ENCODE data around the gene MCHR1.

The MCHR1 gene

GRCh38 chr22:40703174-40703573, 23.9 kb downstream of the MCHR1 start:
- no peak overlapping the region for H4K5ac ChIP-seq (ENCODE audit: low read length)
- peak; percentile 57 for DNase-seq

GRCh38 chr22:40703736-40704135, 24.5 kb downstream of the MCHR1 start:
- Histone ChIP-seq H3K9ac (ENCODE audit: low read length) (no peak overlapping the region), H2BK15ac (replicated peaks; ENCODE audit: low read depth) (no peak overlapping the region), H2BK5ac (ENCODE audit: low read length) (no peak overlapping the region), H3K36me3 (ENCODE audit: control insufficient read depth, insufficient read depth, low read length) (no peaks in the 10 kb centered on the region), H2BK120ac (ENCODE audit: low read depth, low read length) (no peak overlapping the region), H3K56ac (ENCODE audit: low read length) (no peak overlapping the region), H3K4ac (ENCODE audit: low read depth, low read length) (no peak overlapping the region), H4K8ac (ENCODE audit: low read depth, low read length) (no peak overlapping the region), H3K4me2 (ENCODE audit: low read length) (no peak overlapping the region), H2AK5ac (ENCODE audit: low read length) (no peak overlapping the region), H3K27me3 (ENCODE audit: insufficient read depth, low read length, poor library complexity) (no peaks in the 10 kb centered on the region), H3K18ac (ENCODE audit: low read length) (no peak overlapping the region), H3K4me1 (ENCODE audit: control insufficient read depth, low read depth, low read length) (no peaks in the 10 kb centered on the region), H3K27ac (ENCODE audit: low read depth, low read length) (no peak overlapping the region), H3K79me1 (ENCODE audit: low read length) (no peaks in the 10 kb centered on the region), H4K5ac (ENCODE audit: low read length) (no peak overlapping the region), H3K4me3 (ENCODE audit: low read length) (no peak overlapping the region), H3K23ac (ENCODE audit: low read length) (no peak overlapping the region), H3K79me2 (ENCODE audit: control insufficient read depth, insufficient read depth, low read length) (no peaks in the 10 kb centered on the region)
- WGBS (ENCODE audit: extremely low coverage, insufficient coverage, low lambda C conversion rate) = no CpG with 5 or more reads among the region's 5 CpGs
- no peak for DNase-seq

More at GRCh38 chr22:40703174-40703573, 23.9 kb downstream of the MCHR1 start:
- Histone ChIP-seq H3K4me1 (ENCODE audit: control insufficient read depth, low read depth, low read length) (no peaks in the 10 kb centered on the region), H2BK5ac (ENCODE audit: low read length) (no peak overlapping the region), H2BK15ac (replicated peaks; ENCODE audit: low read depth) (no peak overlapping the region), H3K27me3 (ENCODE audit: insufficient read depth, low read length, poor library complexity) (no peaks in the 10 kb centered on the region), H3K23ac (ENCODE audit: low read length) (no peak overlapping the region), H3K18ac (ENCODE audit: low read length) (no peak overlapping the region), H3K56ac (ENCODE audit: low read length) (no peak overlapping the region), H3K9ac (ENCODE audit: low read length) (no peak overlapping the region), H3K27ac (ENCODE audit: low read depth, low read length) (no peak overlapping the region), H4K8ac (ENCODE audit: low read depth, low read length) (no peak overlapping the region), H3K4me3 (ENCODE audit: low read length) (no peak overlapping the region), H3K36me3 (ENCODE audit: control insufficient read depth, insufficient read depth, low read length) (no peaks in the 10 kb centered on the region), H2AK5ac (ENCODE audit: low read length) (no peak overlapping the region), H3K79me1 (ENCODE audit: low read length) (no peaks in the 10 kb centered on the region), H3K79me2 (ENCODE audit: control insufficient read depth, insufficient read depth, low read length) (no peaks in the 10 kb centered on the region), H3K4me2 (ENCODE audit: low read length) (no peak overlapping the region), H2BK120ac (ENCODE audit: low read depth, low read length) (no peak overlapping the region), H3K4ac (ENCODE audit: low read depth, low read length) (no peak overlapping the region)
- WGBS (ENCODE audit: extremely low coverage, insufficient coverage, low lambda C conversion rate) = no CpG with 5 or more reads among the region's 1 CpG

GRCh38 chr22:40705918-40706682, 26.8 kb downstream of the MCHR1 start:
- H4K5ac ChIP-seq (ENCODE audit: low read length) = no peak overlapping the region
- H3K9ac ChIP-seq (ENCODE audit: low read length) = no peak overlapping the region
- H2AK5ac ChIP-seq (ENCODE audit: low read length) = no peak overlapping the region
- no peaks in the 10 kb centered on the region for H3K79me1 ChIP-seq (ENCODE audit: low read length)
- no peak overlapping the region for H3K4me2 ChIP-seq (ENCODE audit: low read length)
- DNase-seq = no peak
- H3K36me3 ChIP-seq (ENCODE audit: control insufficient read depth, insufficient read depth, low read length) = no peaks in the 10 kb centered on the region
- H3K56ac ChIP-seq (ENCODE audit: low read length) = no peak overlapping the region
- no peak overlapping the region for H3K18ac ChIP-seq (ENCODE audit: low read length)
- H2BK5ac ChIP-seq (ENCODE audit: low read length) = no peak overlapping the region
- no CpG with 5 or more reads among the region's 9 CpGs for WGBS (ENCODE audit: extremely low coverage, insufficient coverage, low lambda C conversion rate)
- H3K27ac ChIP-seq (ENCODE audit: low read depth, low read length) = no peak overlapping the region
- no peak overlapping the region for H3K23ac ChIP-seq (ENCODE audit: low read length)
- H3K27me3 ChIP-seq (ENCODE audit: insufficient read depth, low read length, poor library complexity) = no peaks in the 10 kb centered on the region
- H4K8ac ChIP-seq (ENCODE audit: low read depth, low read length) = no peak overlapping the region
- no peak overlapping the region for H2BK120ac ChIP-seq (ENCODE audit: low read depth, low read length)
- H2BK15ac ChIP-seq (replicated peaks; ENCODE audit: low read depth) = no peak overlapping the region
- H3K4me1 ChIP-seq (ENCODE audit: control insufficient read depth, low read depth, low read length) = peaks cover 4% of the 10 kb centered on the region
- H3K4ac ChIP-seq (ENCODE audit: low read depth, low read length) = no peak overlapping the region
- no peaks in the 10 kb centered on the region for H3K79me2 ChIP-seq (ENCODE audit: control insufficient read depth, insufficient read depth, low read length)
- no peak overlapping the region for H3K4me3 ChIP-seq (ENCODE audit: low read length)

GRCh38 chr22:40707154-40707553, 27.9 kb downstream of the MCHR1 start:
- peaks cover 6% of the 10 kb centered on the region for H3K4me1 ChIP-seq (ENCODE audit: control insufficient read depth, low read depth, low read length)
- H3K27me3 ChIP-seq (ENCODE audit: insufficient read depth, low read length, poor library complexity) = no peaks in the 10 kb centered on the region
- no peak overlapping the region for H3K18ac ChIP-seq (ENCODE audit: low read length)
- H3K9ac ChIP-seq (ENCODE audit: low read length) = no peak overlapping the region
- no peaks in the 10 kb centered on the region for H3K79me1 ChIP-seq (ENCODE audit: low read length)
- no peak overlapping the region for H2BK5ac ChIP-seq (ENCODE audit: low read length)
- no peak overlapping the region for H4K5ac ChIP-seq (ENCODE audit: low read length)
- H3K27ac ChIP-seq (ENCODE audit: low read depth, low read length) = no peak overlapping the region
- H3K56ac ChIP-seq (ENCODE audit: low read length) = no peak overlapping the region
- no peaks in the 10 kb centered on the region for H3K36me3 ChIP-seq (ENCODE audit: control insufficient read depth, insufficient read depth, low read length)
- H3K79me2 ChIP-seq (ENCODE audit: control insufficient read depth, insufficient read depth, low read length) = no peaks in the 10 kb centered on the region
- no peak overlapping the region for H3K4me2 ChIP-seq (ENCODE audit: low read length)
- H2AK5ac ChIP-seq (ENCODE audit: low read length) = no peak overlapping the region
- H2BK120ac ChIP-seq (ENCODE audit: low read depth, low read length) = no peak overlapping the region
- H4K8ac ChIP-seq (ENCODE audit: low read depth, low read length) = no peak overlapping the region
- no peak overlapping the region for H3K4ac ChIP-seq (ENCODE audit: low read depth, low read length)
- H2BK15ac ChIP-seq (replicated peaks; ENCODE audit: low read depth) = no peak overlapping the region
- no CpG with 5 or more reads among the region's 2 CpGs for WGBS (ENCODE audit: extremely low coverage, insufficient coverage, low lambda C conversion rate)
- no peak overlapping the region for H3K4me3 ChIP-seq (ENCODE audit: low read length)
- H3K23ac ChIP-seq (ENCODE audit: low read length) = no peak overlapping the region
- DNase-seq = no peak

- Histone ChIP-seq H3K27ac (ENCODE audit: low read depth, low read length) (no peak overlapping the region), H3K36me3 (ENCODE audit: control insufficient read depth, insufficient read depth, low read length) (no peaks in the 10 kb centered on the region), H3K56ac (ENCODE audit: low read length) (no peak overlapping the region), H3K18ac (ENCODE audit: low read length) (no peak overlapping the region), H3K4me2 (ENCODE audit: low read length) (no peak overlapping the region), H3K79me2 (ENCODE audit: control insufficient read depth, insufficient read depth, low read length) (no peaks in the 10 kb centered on the region), H2BK120ac (ENCODE audit: low read depth, low read length) (no peak overlapping the region), H4K5ac (ENCODE audit: low read length) (no peak overlapping the region), H3K79me1 (ENCODE audit: low read length) (no peaks in the 10 kb centered on the region), H2BK15ac (replicated peaks; ENCODE audit: low read depth) (no peak overlapping the region), H2AK5ac (ENCODE audit: low read length) (no peak overlapping the region), H3K4me1 (ENCODE audit: control insufficient read depth, low read depth, low read length) (peaks cover 6% of the 10 kb centered on the region), H3K9ac (ENCODE audit: low read length) (no peak overlapping the region), H3K4me3 (ENCODE audit: low read length) (no peak overlapping the region), H2BK5ac (ENCODE audit: low read length) (no peak overlapping the region), H3K23ac (ENCODE audit: low read length) (no peak overlapping the region), H3K27me3 (ENCODE audit: insufficient read depth, low read length, poor library complexity) (no peaks in the 10 kb centered on the region), H3K4ac (ENCODE audit: low read depth, low read length) (no peak overlapping the region), H4K8ac (ENCODE audit: low read depth, low read length) (no peak overlapping the region)
- no CpG with 5 or more reads among the region's 5 CpGs for WGBS (ENCODE audit: extremely low coverage, insufficient coverage, low lambda C conversion rate)
- DNase-seq = no peak
Measured at GRCh38 chr22:40708177-40708576, 28.9 kb downstream of the MCHR1 start.
